ENCODE results near the gene LEKR1. TPM values are rescaled to one million over a fixed set of nuclear protein-coding genes. Genes with fewer than 3 reads are reported as not detected.
A peak's percentile ranks its signal among the peaks of the same experiment; 100 is the strongest.
"Not testable (repeated sequence)": the region's sequence is repeated elsewhere in the genome, so short reads cannot be mapped to it uniquely, and the experiment has no call there.

The LEKR1 gene
- total RNA-seq, 1 experiment from 2014 or later = not detected

DNA sequence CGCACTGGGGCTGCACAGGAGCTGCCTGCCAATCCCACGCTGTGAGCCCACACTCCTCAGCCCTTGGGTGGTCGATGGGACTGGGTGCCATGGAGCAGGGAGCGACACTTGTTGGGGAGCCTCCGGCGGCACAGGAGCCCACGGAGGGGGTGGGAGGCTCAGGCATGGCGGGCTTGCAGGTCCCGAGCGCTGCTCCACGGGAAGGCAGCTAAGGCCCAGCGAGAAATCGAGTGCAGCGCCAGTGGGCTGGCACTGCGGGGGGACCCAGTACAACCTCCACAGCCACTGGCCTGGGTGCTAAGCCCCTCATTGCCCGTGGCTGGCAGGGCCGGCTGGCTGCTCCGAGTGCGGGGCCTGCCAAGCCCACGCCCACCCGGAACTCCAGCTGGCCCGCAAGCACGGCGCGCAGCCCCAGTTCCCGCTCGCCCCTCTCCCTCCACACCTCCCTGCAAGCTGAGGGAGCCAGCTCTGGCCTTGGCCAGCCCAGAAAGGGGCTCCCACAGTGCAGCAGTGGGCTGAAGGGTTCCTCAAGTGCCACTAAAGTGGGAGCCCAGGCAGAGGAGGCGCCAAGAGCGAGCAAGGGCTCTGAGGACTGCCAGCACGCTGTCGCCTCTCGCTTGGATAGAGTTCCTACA lies 3.4 kb upstream of the LEKR1 start:
- in situ Hi-C loops (cut with HindIII; ENCODE audit: low pct_unique_long_range_greater_than_20kb, low sequenced_read_pairs) = not testable (repeated sequence)

GRCh38 chr3:156825795-156826143 lies 384 bp upstream of the LEKR1 start:
- in situ Hi-C loops (cut with HindIII; ENCODE audit: low pct_unique_long_range_greater_than_20kb, low sequenced_read_pairs) = no loop called here
- no peak for DNase-seq (ENCODE audit: low read depth, low spot score)

More for the DNA sequence above, 3.4 kb upstream of the LEKR1 start:
- DNase-seq (ENCODE audit: low read depth, low spot score) = not testable (repeated sequence)

GRCh38 chr3:156826896-156827882 lies 1.0 kb downstream of the LEKR1 start:
- DNase-seq (ENCODE audit: low read depth, low spot score) = no peak
- in situ Hi-C loops (cut with HindIII; ENCODE audit: low pct_unique_long_range_greater_than_20kb, low sequenced_read_pairs) = no loop called here

GRCh38 chr3:156831006-156831405 lies 4.9 kb downstream of the LEKR1 start:
- DNase-seq (ENCODE audit: low read depth, low spot score) = no peak
- in situ Hi-C loops (cut with HindIII; ENCODE audit: low pct_unique_long_range_greater_than_20kb, low sequenced_read_pairs) = no loop called here

DNA sequence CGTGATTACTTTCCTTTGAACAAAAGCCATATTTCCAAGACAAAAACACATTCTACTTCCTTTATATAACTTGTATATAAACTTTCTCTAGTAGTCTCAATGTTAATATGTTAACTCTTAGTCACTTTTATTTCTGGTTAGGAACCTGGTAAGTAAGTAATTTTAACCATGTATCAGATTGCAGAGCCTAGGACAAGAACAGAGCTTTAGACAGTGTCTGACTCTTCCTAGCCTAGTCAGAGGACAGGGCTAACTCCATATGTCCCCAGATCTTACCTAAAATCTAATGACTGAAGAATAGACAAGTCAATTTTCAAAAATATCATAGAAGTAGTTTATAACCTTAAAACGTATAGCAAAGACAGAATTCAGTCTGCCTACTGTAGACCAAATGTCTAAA lies 8.3 kb downstream of the LEKR1 start:
- DNase-seq (ENCODE audit: low read depth, low spot score) = no peak

DNA sequence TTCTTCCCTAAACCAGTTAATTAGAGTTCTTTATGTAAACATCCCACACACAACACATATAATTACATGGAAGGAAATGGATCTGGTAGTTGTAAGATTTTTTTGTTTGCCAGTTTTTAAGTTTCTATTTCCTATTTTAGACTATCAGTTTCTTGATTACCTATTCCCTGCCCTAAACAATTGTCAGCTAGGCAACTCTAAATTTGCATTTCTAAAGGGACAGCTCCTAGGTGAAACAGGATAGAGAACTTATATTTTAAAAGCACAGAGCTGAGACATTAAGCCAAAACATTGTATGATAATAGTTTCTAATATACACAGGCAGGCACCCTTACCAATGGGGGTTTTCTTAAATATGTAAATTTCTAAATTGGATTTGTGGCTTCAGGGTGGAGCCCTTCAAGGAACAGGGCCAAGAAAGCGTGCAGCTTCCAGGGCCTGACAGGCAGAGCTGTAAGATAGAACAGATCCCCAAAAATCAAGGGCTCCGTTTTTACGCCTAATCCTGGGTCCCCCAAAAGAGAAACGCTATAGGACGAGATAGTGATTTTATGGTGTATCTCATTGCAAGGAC lies 8.9 kb downstream of the LEKR1 start:
- in situ Hi-C loops (cut with HindIII; ENCODE audit: low pct_unique_long_range_greater_than_20kb, low sequenced_read_pairs) = no loop called here

More for the DNA sequence above, 8.3 kb downstream of the LEKR1 start:
- in situ Hi-C loops (cut with HindIII; ENCODE audit: low pct_unique_long_range_greater_than_20kb, low sequenced_read_pairs) = no loop called here

GRCh38 chr3:156836701-156837100 lies 10.5 kb downstream of the LEKR1 start:
- no peak for DNase-seq (ENCODE audit: low read depth, low spot score)
- in situ Hi-C loops (cut with HindIII; ENCODE audit: low pct_unique_long_range_greater_than_20kb, low sequenced_read_pairs) = no loop called here

More for the DNA sequence above, 8.9 kb downstream of the LEKR1 start:
- no peak for DNase-seq (ENCODE audit: low read depth, low spot score)

- in situ Hi-C loops (cut with HindIII; ENCODE audit: low pct_unique_long_range_greater_than_20kb, low sequenced_read_pairs) = no loop called here
- DNase-seq (ENCODE audit: low read depth, low spot score) = no peak
These were observed 11.0 kb downstream of the LEKR1 start for GRCh38 chr3:156837115-156837514.

DNA sequence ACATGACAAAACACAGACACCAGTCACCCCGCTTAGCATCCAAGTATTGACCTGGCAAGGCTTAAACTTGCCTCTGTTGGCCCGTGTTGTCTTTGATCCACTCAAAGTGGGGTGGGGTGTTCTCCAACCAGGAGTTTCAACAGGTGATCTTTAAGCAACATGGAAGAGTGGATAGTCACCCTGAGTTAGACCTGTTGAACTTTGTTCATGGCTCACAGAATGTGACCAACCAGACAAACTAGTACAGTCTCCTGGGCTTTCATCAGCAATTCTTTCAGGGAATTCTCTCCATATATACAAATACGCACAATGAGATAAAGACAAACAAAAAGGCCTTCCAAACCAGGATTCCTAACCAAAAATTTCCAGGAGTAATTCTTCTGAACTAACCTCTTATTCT lies 11.9 kb downstream of the LEKR1 start:
- in situ Hi-C loops (cut with HindIII; ENCODE audit: low pct_unique_long_range_greater_than_20kb, low sequenced_read_pairs) = no loop called here
- DNase-seq (ENCODE audit: low read depth, low spot score) = no peak

DNA sequence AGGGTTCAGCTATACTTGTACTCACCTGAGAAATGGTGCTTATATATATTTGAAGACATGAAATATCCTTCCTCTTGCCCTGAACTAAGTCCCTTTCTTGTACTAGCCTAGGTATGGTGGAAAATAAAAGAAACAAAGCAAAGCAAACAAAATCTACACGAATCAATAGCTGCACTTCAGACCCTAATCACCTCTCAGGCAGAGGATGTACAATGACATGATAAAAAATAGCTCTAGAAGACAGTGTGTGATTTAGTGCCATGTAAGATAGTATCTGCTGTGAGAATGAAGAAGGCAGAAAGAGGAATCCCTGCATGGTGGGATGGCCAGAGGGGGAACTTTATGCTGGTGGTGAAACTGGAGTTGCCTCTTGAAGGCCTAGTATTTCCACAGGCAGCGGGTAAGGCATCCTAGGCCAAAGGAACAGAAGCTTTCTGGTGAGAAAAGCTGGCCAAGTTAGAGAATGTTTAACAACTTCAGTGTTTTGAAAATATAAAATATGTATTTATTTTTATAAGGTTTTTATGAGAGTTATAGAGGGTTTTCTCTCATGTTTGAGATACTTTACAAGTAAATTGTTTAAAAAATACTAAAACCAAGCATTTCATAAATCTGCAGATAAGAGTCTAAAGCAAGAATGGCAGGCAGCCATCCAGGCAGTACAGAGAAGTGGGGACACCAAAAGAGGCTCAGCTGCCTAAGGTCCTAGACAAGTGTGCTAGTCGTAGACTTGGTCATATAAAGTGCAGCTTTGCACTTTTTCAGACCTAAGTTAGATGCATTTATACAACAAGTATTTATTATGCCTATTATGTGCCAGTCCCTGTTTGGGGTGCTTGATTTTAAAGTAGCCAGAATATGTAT lies 14.9 kb downstream of the LEKR1 start:
- no peak for DNase-seq (ENCODE audit: low read depth, low spot score)
- in situ Hi-C loops (cut with HindIII; ENCODE audit: low pct_unique_long_range_greater_than_20kb, low sequenced_read_pairs) = no loop called here

DNA sequence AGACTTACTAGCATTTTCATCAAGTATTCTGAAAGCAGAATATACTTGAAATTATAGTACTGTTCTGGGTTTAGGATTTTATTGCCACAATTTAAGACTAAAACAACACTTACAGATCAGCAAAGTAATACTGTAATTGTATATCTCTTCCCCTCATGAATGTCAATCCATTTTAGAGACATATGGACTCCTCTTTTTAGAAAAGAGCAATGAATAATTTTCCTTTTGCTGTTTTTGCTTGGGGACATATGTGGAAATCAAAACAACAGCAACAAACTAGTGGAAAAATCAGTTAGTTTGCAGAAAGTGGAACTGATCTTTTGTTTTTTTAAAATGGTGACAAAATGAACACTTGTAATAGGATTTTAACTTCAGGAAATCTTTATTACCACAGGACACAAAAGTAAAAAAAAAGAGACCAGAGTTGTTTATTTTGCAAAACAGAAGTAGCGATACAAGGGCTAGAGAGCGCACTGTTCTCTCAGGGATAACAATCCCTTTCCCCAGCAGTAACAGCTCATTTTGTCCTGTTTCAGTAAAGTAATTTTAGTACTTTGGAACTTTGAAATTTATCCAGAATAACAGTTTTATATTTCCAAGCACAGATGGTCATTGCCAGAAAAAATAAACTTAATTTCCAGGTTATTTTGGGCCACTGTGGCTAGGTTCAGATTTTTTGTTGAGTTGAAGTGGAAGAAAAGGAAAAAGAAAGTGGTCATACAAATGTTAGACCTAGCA lies 17.1 kb downstream of the LEKR1 start:
- in situ Hi-C loops (cut with HindIII; ENCODE audit: low pct_unique_long_range_greater_than_20kb, low sequenced_read_pairs) = no loop called here
- no peak for DNase-seq (ENCODE audit: low read depth, low spot score)

DNA sequence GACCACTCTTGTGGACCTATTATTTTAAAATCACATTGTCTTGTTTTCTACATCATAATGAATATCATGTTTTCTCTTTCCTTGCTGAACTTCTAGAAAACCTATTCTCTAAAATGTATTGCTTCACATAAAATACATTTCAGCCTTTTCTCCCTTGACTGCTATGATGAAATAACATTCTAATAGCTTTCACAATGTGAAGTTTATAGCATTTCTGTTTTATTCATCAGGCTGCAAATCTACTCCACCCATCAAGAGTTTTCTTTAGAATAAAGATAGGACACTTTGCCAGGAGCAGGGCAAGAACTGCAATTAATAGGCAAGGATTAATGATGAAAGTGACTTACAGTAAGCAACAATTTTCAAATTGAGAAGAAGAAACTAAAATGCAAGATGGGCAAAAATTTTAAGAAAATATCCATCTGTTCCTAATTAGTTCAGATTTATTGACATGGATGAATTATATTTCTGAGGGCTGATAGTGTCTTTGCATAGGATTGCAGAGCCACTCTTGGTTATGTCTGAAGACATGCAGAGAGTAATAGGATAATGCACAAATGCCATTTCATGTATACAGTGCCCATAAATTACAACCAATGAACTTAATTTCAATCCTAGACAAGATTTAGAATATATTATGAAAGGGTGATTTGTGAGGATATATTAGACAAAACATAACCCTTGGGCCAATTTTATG lies 21.7 kb downstream of the LEKR1 start:
- in situ Hi-C loops (cut with HindIII; ENCODE audit: low pct_unique_long_range_greater_than_20kb, low sequenced_read_pairs) = no loop called here
- no peak for DNase-seq (ENCODE audit: low read depth, low spot score)

DNA sequence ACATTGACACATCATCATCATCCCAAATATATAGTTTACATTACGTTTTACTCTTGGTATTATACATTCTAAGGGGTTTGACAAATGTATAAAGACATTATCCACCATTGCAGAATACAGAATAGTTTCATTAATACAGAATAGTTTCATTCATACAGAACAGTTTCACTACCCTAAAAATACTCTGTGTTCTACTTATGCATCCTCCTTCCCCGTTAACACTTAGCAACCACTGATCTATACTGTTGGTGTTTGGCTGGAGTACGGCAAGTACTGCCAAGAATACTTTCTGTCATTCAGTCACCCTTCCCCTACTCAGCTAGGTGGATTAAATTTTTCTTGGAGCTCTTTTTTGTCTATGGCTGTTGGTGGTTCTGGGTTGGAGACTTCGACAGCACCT lies 33.4 kb downstream of the LEKR1 start:
- DNase-seq (ENCODE audit: low read depth, low spot score) = peak; percentile 5
- in situ Hi-C loops (cut with HindIII; ENCODE audit: low pct_unique_long_range_greater_than_20kb, low sequenced_read_pairs) = no loop called here

GRCh38 chr3:156860873-156861272 lies 34.7 kb downstream of the LEKR1 start:
- no peak for DNase-seq (ENCODE audit: low read depth, low spot score)
- in situ Hi-C loops (cut with HindIII; ENCODE audit: low pct_unique_long_range_greater_than_20kb, low sequenced_read_pairs) = no loop called here

DNA sequence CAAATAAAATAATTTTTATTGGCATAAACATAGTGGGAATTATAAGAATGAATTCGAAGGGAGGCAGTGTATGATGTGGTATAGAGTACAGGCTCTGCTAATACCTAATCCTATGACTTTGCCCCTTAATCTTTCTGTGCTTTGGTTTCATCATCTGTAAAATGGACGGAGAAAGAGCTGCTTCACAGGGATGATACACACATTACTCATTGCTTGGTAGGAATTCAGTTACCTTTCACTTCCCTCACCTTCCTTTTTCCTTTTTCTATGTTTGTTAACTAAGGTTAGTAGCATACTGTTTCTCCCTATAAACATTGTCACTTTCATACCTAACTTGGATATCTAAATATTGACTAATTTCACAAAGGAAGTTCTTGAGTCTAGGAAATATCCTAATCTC lies 36.2 kb downstream of the LEKR1 start:
- no peak for DNase-seq (ENCODE audit: low read depth, low spot score)
- in situ Hi-C loops (cut with HindIII; ENCODE audit: low pct_unique_long_range_greater_than_20kb, low sequenced_read_pairs) = no loop called here

GRCh38 chr3:156865732-156866131 lies 39.6 kb downstream of the LEKR1 start:
- in situ Hi-C loops (cut with HindIII; ENCODE audit: low pct_unique_long_range_greater_than_20kb, low sequenced_read_pairs) = no loop called here

DNA sequence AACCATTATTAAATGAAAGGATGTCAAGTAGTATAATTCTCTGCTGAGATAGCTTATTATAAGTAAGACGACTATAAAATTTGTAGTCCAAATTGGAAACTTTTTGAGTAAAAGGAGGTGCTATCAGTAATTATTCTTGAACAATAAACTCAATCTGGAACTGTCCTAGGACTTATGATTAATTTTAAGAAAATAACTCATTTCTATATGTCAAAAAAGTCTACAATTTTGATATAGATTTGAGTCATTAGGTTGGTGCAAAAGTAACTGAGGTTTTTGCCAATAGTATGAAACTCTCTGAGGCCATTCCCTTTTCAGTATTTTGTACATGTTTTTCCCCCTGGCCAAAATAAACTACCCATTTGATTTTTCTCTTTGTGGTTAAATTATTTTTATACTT lies 41.0 kb downstream of the LEKR1 start:
- in situ Hi-C loops (cut with HindIII; ENCODE audit: low pct_unique_long_range_greater_than_20kb, low sequenced_read_pairs) = no loop called here

More at GRCh38 chr3:156865732-156866131, 39.6 kb downstream of the LEKR1 start:
- DNase-seq (ENCODE audit: low read depth, low spot score) = no peak

More for the DNA sequence above, 41.0 kb downstream of the LEKR1 start:
- DNase-seq (ENCODE audit: low read depth, low spot score) = no peak
